Left ventricle myocardium inferior (tissue), 1 donor: Measurements from ENCODE around the gene AGAP9. TPM values are rescaled to one million over a fixed set of nuclear protein-coding genes. Genes with fewer than 3 reads are reported as not detected.
"Not testable (repeated sequence)": the region's sequence is repeated elsewhere in the genome, so short reads cannot be mapped to it uniquely, and the experiment has no call there.

Experiments used
- DNase-seq: peaks from one replicate; pipeline ENCODE4 v3.0.0-alpha.2; 2020
- H3K27ac ChIP-seq: fragments of 200-600 bp; replicated peaks from 2 replicates; pipeline ENCODE4 v1.8.0; 2021
- H3K27me3 ChIP-seq: fragments of 200-600 bp; 2 replicates; pipeline ENCODE4 v1.8.0; 2021; ENCODE audit warnings: low read depth
- H3K36me3 ChIP-seq: fragments of 200-600 bp; 2 replicates; pipeline ENCODE4 v1.8.0; 2021
- H3K4me1 ChIP-seq: fragments of 200-600 bp; 2 replicates; pipeline ENCODE4 v1.8.0; 2021
- H3K4me3 ChIP-seq: fragments of 200-600 bp; 2 replicates; pipeline ENCODE4 v1.8.0; 2021; ENCODE audit warnings: mild to moderate bottlenecking, moderate library complexity
- H3K9me3 ChIP-seq: fragments of 200-600 bp; replicated peaks from 2 replicates; pipeline ENCODE4 v1.8.0; 2021
- CTCF ChIP-seq: fragments of 200-600 bp; IDR thresholded peaks from 2 replicates; pipeline ENCODE4 v1.8.0; 2021; ENCODE audit warnings: antibody characterized with exemption, mild to moderate bottlenecking, borderline replicate concordance
- intact Hi-C: fragments of 100-400 bp; cut with micrococcal nuclease; formaldehyde crosslinking; loops from one replicate; pipeline ENCODE4 v1.11.0; 2022
- total RNA-seq: library from RNA; stranded (reverse); fragmentation: NEBNext Ultra II Directional; extraction: Animal tissue kit (Norgen Biotek cat#: 25700); gene quantifications from one replicate; pipeline ENCODE4 v1.2.1, GENCODE V29; 2021
- donor health status: DM: no; HTN: yes; CAD: no; lungs with severe emphysema.

Gene AGAP9
- total RNA-seq, 1 donor from 2014 or later, result 1.6 TPM

DNA sequence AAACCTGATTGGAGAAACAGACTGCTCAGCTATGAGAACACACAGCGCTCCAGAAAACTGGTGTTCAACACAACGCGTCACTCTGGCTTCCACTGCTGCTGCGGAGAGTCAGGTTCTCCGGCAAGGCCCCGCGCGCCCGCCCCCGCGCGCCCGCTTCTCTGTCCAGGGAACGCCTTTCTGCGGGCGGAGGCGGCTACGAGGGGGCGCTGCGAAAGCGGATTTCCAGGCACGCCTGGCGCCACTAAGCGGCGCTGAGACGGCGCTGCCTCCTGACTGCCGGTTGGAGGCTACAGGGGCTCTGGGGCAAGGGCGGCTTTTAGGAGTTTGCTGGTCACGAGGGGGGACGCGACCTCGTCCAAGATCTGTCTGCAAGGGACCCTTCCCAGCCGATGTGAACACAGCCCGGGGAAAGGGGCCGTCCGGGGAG, 62.2 kb downstream of the AGAP9 start:
- H3K27ac ChIP-seq, H3K36me3 ChIP-seq, H3K4me1 ChIP-seq, H3K9me3 ChIP-seq, H3K27me3 ChIP-seq, intact Hi-C loops: not testable (repeated sequence)
- peak overlapping the region; percentile 51 for H3K4me3 ChIP-seq
- TF ChIP-seq CTCF, result peak; percentile 27
- peak; percentile 45 for DNase-seq

- intact Hi-C loops, result no loop called here
- Histone ChIP-seq H3K36me3 (no peaks in the 10 kb centered on the region), H3K27ac (no peak overlapping the region), H3K4me1 (no peaks in the 10 kb centered on the region), H3K4me3 (no peak overlapping the region), H3K27me3 (peaks cover 12% of the 10 kb centered on the region), H3K9me3 (no peaks in the 10 kb centered on the region)
- no peak for TF ChIP-seq CTCF
- DNase-seq, result no peak
Observed at GRCh38 chr10:47458466-47459154, 64.8 kb downstream of the AGAP9 start.

- intact Hi-C loops, result no loop called here
- no peak overlapping the region for H3K4me3 ChIP-seq
- no peak overlapping the region for H3K27ac ChIP-seq
- no peak for TF ChIP-seq CTCF
- H3K9me3 ChIP-seq, result no peaks in the 10 kb centered on the region
- no peak for DNase-seq
- H3K36me3 ChIP-seq, result no peaks in the 10 kb centered on the region
- H3K4me1 ChIP-seq, result no peaks in the 10 kb centered on the region
- H3K27me3 ChIP-seq, result peaks cover 12% of the 10 kb centered on the region
Observed at GRCh38 chr10:47457826-47458225, 65.6 kb downstream of the AGAP9 start.

DNA sequence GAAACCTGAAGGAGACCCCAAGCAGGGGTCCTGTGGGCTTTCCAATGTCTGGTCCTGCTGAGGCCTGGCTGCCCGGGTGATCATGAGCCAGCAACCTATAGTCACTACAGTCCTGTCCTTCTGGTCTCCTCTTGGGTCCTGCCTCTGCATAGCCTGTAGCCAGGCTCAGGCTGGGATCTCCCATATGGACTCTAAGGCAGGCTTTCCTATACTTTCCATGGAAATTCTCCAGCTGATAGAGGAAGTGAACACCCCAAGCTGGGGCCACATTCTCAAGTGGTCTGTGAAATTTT, 66.0 kb downstream of the AGAP9 start:
- Histone ChIP-seq H3K27me3 (peaks cover 12% of the 10 kb centered on the region), H3K27ac (no peak overlapping the region), H3K4me3 (no peak overlapping the region), H3K9me3 (no peaks in the 10 kb centered on the region), H3K4me1 (no peaks in the 10 kb centered on the region), H3K36me3 (no peaks in the 10 kb centered on the region)
- no peak for DNase-seq
- intact Hi-C loops, result no loop called here
- no peak for TF ChIP-seq CTCF

GRCh38 chr10:47456794-47457527, 66.5 kb downstream of the AGAP9 start:
- no peaks in the 10 kb centered on the region for H3K9me3 ChIP-seq
- H3K4me1 ChIP-seq, result no peaks in the 10 kb centered on the region
- no peaks in the 10 kb centered on the region for H3K36me3 ChIP-seq
- intact Hi-C loops, result no loop called here
- TF ChIP-seq CTCF, result no peak
- no peak for DNase-seq
- no peak overlapping the region for H3K27ac ChIP-seq
- peaks cover 12% of the 10 kb centered on the region for H3K27me3 ChIP-seq
- H3K4me3 ChIP-seq, result no peak overlapping the region
